Activated T-cell treated with anti-CD3 and anti-CD28 coated beads, Interleukin-2, amount 50 U/mL, for 72 hours (primary cell): ENCODE measurements around the gene RGS10. TPM values are rescaled to one million over a fixed set of nuclear protein-coding genes. Genes with fewer than 3 reads are reported as not detected.
"Not testable (repeated sequence)": the region's sequence is repeated elsewhere in the genome, so short reads cannot be mapped to it uniquely, and the experiment has no call there.

ENCODE experiments used
- ATAC-seq, 2 donors: fragments of 150-1000 bp; cut with Tn5 transposase; replicated peaks in 1 of 2; 2 replicates each; pipeline ENCODE4 v1.10.0; 2021; ENCODE audit warnings: moderate library complexity in 2 of 2, mild to moderate bottlenecking in 1 of 2
- DNase-seq, 2 donors: peaks; one replicate each; pipeline ENCODE4 v3.0.0; 2021 to 2022; ENCODE audit warnings: mixed read lengths in 1 of 2
- H3K27ac Mint-ChIP-seq: one replicate; pipeline ENCODE4 v1.8.0; 2022; ENCODE audit warnings: mild to moderate bottlenecking, moderate library complexity, mixed read lengths
- H3K27me3 Mint-ChIP-seq: one replicate; pipeline ENCODE4 v1.8.0; 2022; ENCODE audit warnings: low read depth, mixed read lengths
- H3K36me3 Mint-ChIP-seq, 2 donors: one replicate each; pipeline ENCODE4 v1.8.0; 2022; ENCODE audit warnings: mixed read lengths in 2 of 2, mild to moderate bottlenecking in 1 of 2; ENCODE audit not compliant: insufficient read depth in 2 of 2
- H3K4me1 Mint-ChIP-seq: one replicate; pipeline ENCODE4 v1.8.0; 2022; ENCODE audit warnings: low read depth, mixed read lengths
- H3K4me3 Mint-ChIP-seq, 2 donors: one replicate each; pipeline ENCODE4 v1.8.0; 2022; ENCODE audit warnings: mild to moderate bottlenecking in 2 of 2, mixed read lengths in 2 of 2, moderate library complexity in 2 of 2
- H3K9me3 Mint-ChIP-seq, 2 donors: one replicate each; pipeline ENCODE4 v1.8.0; 2022; ENCODE audit warnings: mixed read lengths in 2 of 2
- total RNA-seq, 2 donors: library from RNA; stranded (reverse); gene quantifications; one replicate each; pipeline ENCODE4 v1.2.3, GENCODE V29; 2022

Gene RGS10, protein sequence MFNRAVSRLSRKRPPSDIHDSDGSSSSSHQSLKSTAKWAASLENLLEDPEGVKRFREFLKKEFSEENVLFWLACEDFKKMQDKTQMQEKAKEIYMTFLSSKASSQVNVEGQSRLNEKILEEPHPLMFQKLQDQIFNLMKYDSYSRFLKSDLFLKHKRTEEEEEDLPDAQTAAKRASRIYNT
- total RNA-seq, result 100 to 1,000 TPM; 161 to 208 TPM

GRCh38 chr10:119542357-119542987, at the start of gene RGS10:
RGS10 (minus strand) TSS chr10:119542719; CDS start chr10:119542638, 81 bp downstream.
- Mint-ChIP-seq H3K4me1 (peaks cover 47% of the 10 kb centered on the region), H3K36me3 (peaks cover 0 to 3% of the 10 kb centered on the region in 2 donors), H3K27ac (peak within 1 kb of the TSS; percentile 90), H3K9me3 (no peaks in the 10 kb centered on the region), H3K27me3 (no peaks in the 10 kb centered on the region), H3K4me3 (peak within 1 kb of the TSS; percentile 87 to 90)
- peak; percentile 89 to 92 for DNase-seq
- peak; percentile 84 for ATAC-seq

GRCh38 chr10:119588071-119588470, 45.6 kb upstream of the RGS10 start:
- H3K27ac Mint-ChIP-seq, result no peak overlapping the region
- H3K27me3 Mint-ChIP-seq, result no peaks in the 10 kb centered on the region
- H3K4me3 Mint-ChIP-seq, result no peak overlapping the region
- no peaks in the 10 kb centered on the region for H3K9me3 Mint-ChIP-seq
- ATAC-seq (no peak), DNase-seq (no peak)
- H3K4me1 Mint-ChIP-seq, result peaks cover 21% of the 10 kb centered on the region
- peaks cover 2 to 25% of the 10 kb centered on the region in 2 donors for H3K36me3 Mint-ChIP-seq

DNA sequence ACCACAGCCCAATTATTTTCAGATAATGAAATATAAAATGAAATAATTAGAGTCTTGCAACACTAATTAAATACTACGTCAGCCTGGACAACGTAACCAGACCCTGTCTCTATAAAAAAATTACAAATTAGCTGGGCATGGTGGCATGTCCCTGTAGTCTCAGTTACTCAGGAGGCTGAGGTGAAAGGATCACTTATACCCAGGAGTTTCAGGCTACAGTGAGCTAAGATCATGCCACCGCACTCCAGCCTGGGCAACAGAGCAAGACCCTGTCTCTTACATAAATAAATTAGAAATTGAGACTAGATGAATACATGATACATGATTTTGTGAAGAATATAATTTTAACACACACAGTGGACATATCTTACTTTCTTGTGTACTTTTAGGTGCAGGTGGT, 35.8 kb upstream of the RGS10 start:
- H3K36me3 Mint-ChIP-seq, result peaks cover 8 to 34% of the 10 kb centered on the region in 2 donors
- H3K9me3 Mint-ChIP-seq, result no peaks in the 10 kb centered on the region
- DNase-seq (no peak), ATAC-seq (no peak)
- no peak overlapping the region for H3K27ac Mint-ChIP-seq
- H3K4me1 Mint-ChIP-seq, result peaks cover 29% of the 10 kb centered on the region
- no peaks in the 10 kb centered on the region for H3K27me3 Mint-ChIP-seq
- H3K4me3 Mint-ChIP-seq, result no peak overlapping the region

DNA sequence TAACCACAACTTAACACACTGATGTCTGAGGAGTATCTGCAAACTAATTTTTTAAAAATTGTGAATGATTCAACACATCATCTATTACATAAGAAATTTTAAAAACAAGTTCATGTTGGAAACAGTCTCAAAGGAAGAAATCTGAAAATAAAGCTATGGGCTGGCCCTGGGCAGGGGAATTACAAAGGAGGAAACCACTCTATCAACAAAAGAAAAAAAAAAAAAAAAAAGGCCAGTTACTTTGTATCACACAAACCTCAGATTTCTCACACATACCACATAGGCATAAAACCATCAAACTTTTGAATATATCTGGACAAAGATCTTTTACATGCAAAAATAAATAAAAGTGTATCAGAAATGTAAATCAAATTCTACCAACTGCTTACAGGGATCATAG, 33.5 kb upstream of the RGS10 start:
- Mint-ChIP-seq H3K4me1 (peaks cover 29% of the 10 kb centered on the region), H3K9me3 (no peaks in the 10 kb centered on the region), H3K36me3 (peaks cover 8 to 28% of the 10 kb centered on the region in 2 donors), H3K4me3 (no peak overlapping the region), H3K27me3 (no peaks in the 10 kb centered on the region), H3K27ac (peak overlapping the region; percentile 94)
- no peak for DNase-seq
- ATAC-seq, result peak; percentile 40 to 44

DNA sequence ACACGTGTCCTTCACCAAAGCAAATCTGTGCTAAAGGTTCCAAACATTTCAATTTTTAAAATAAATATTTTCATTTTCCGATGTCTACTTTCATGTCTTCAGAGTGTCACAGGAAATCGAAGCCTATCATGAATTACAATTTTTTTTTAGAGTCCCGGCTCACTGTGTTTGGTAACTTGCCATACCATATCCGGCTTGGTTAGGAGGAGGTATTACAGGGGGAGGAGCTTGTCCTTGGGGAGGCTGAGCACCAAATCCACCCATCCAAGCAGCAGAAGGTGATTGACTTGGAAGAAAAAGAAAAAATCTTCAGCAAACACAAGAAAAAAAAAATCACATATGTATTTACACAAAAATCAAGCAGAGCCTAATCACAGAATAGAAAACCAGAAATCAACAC, 33.0 kb upstream of the RGS10 start:
- ATAC-seq (peak; percentile 62 to 82), DNase-seq (peak; percentile 18 to 20)
- H3K36me3 Mint-ChIP-seq, result peaks cover 8 to 28% of the 10 kb centered on the region in 2 donors
- no peaks in the 10 kb centered on the region for H3K9me3 Mint-ChIP-seq
- no peaks in the 10 kb centered on the region for H3K27me3 Mint-ChIP-seq
- peaks cover 29% of the 10 kb centered on the region for H3K4me1 Mint-ChIP-seq
- H3K4me3 Mint-ChIP-seq, result peak overlapping the region; percentile 8 to 68
- peak overlapping the region; percentile 94 for H3K27ac Mint-ChIP-seq

- Mint-ChIP-seq H3K36me3 (no peaks in the 10 kb centered on the region), H3K27me3 (no peaks in the 10 kb centered on the region)
Measured at GRCh38 chr10:119567978-119568377, 25.5 kb upstream of the RGS10 start.

GRCh38 chr10:119562097-119562496, 19.6 kb upstream of the RGS10 start:
- H3K4me3 Mint-ChIP-seq, result no peak overlapping the region
- H3K27ac Mint-ChIP-seq, result no peak overlapping the region
- DNase-seq (no peak), ATAC-seq (no peak)
- H3K4me1 Mint-ChIP-seq, result no peaks in the 10 kb centered on the region
- H3K9me3 Mint-ChIP-seq, result no peaks in the 10 kb centered on the region
- no peaks in the 10 kb centered on the region for H3K27me3 Mint-ChIP-seq
- H3K36me3 Mint-ChIP-seq, result no peaks in the 10 kb centered on the region

More at GRCh38 chr10:119567978-119568377, 25.5 kb upstream of the RGS10 start:
- Mint-ChIP-seq H3K9me3 (no peaks in the 10 kb centered on the region), H3K4me3 (no peak overlapping the region), H3K27ac (no peak overlapping the region), H3K4me1 (no peaks in the 10 kb centered on the region)
- ATAC-seq, result no peak
- no peak for DNase-seq

DNA sequence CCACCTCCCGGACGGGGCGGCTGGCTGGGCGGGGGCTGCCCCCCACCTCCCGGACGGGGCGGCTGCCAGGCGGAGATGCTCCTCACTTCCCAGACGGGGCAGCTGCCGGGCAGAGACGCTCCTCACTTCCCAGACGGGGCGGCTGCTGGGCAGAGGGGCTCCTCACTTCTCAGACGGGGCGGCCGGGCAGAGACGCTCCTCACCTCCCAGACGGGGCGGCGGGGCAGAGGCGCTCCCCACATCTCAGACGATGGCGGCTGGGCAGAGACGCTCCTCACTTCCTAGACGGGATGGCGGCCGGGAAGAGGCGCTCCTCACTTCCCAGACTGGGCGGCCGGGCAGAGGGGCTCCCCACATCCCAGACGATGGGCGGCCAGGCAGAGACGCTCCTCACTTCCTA, 17.0 kb upstream of the RGS10 start:
- not testable (repeated sequence) for H3K9me3 Mint-ChIP-seq, H3K4me1 Mint-ChIP-seq, H3K4me3 Mint-ChIP-seq, H3K27ac Mint-ChIP-seq, H3K27me3 Mint-ChIP-seq, ATAC-seq, H3K36me3 Mint-ChIP-seq, DNase-seq

DNA sequence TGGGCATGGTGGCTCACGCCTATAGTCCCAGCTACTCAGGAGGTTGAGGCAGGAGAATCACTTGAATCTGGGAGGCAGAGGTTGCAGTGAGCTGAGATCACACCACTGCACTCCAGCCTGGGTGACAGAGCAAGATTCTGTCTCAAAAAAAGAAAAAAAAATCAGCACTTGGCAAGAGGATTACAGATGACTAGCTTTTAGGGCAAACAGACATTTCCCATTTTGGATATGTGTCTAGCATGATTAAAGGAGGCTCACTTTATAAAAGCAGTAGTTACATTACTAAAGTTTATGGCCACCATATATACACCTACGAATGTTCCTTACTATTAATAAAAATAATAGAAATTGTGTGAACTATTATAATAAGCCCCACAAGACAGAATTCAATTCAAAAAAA, 13.6 kb upstream of the RGS10 start:
- H3K36me3 Mint-ChIP-seq, H3K4me3 Mint-ChIP-seq, H3K4me1 Mint-ChIP-seq, H3K27me3 Mint-ChIP-seq, H3K27ac Mint-ChIP-seq, ATAC-seq, H3K9me3 Mint-ChIP-seq, DNase-seq: not testable (repeated sequence)

DNA sequence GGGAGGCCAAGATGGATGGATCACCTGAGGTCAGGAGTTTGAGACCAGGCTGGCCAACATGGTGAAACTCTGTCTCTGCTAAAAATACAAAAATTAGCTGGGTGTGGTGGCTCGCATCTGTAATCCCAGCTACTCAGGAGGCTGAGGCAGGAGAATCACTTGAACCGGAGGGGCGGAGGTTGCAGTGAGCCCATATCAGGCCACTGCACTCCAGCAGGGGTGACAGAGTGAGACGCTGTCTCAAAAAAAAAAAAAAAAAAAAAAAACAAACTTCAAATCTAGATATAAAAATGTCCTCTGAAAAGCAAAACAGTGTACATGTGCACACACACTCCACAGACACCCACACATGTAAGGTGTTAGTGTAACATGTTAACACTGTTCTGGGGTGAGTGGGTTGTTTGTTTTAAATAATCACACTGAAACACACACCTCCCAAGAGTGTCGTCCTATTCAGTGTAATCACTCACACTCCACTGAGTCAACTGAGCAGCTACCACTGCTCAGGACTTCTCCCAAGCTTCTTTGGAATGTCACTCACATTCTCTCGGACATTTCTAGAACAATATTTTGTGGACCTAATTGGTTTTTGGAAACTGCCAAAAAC, 12.8 kb upstream of the RGS10 start:
- no peak overlapping the region for H3K4me3 Mint-ChIP-seq
- H3K27ac Mint-ChIP-seq, result no peak overlapping the region
- no peaks in the 10 kb centered on the region for H3K27me3 Mint-ChIP-seq
- H3K4me1 Mint-ChIP-seq, result no peaks in the 10 kb centered on the region
- no peaks in the 10 kb centered on the region for H3K9me3 Mint-ChIP-seq
- H3K36me3 Mint-ChIP-seq, result no peaks in the 10 kb centered on the region
- DNase-seq (no peak), ATAC-seq (no peak)

GRCh38 chr10:119550827-119551226, 8.3 kb upstream of the RGS10 start:
- no peak overlapping the region for H3K4me3 Mint-ChIP-seq
- H3K27me3 Mint-ChIP-seq, result no peaks in the 10 kb centered on the region
- H3K9me3 Mint-ChIP-seq, result no peaks in the 10 kb centered on the region
- H3K4me1 Mint-ChIP-seq, result no peaks in the 10 kb centered on the region
- no peak for ATAC-seq
- H3K27ac Mint-ChIP-seq, result no peak overlapping the region
- no peaks in the 10 kb centered on the region for H3K36me3 Mint-ChIP-seq
- DNase-seq, result no peak

DNA sequence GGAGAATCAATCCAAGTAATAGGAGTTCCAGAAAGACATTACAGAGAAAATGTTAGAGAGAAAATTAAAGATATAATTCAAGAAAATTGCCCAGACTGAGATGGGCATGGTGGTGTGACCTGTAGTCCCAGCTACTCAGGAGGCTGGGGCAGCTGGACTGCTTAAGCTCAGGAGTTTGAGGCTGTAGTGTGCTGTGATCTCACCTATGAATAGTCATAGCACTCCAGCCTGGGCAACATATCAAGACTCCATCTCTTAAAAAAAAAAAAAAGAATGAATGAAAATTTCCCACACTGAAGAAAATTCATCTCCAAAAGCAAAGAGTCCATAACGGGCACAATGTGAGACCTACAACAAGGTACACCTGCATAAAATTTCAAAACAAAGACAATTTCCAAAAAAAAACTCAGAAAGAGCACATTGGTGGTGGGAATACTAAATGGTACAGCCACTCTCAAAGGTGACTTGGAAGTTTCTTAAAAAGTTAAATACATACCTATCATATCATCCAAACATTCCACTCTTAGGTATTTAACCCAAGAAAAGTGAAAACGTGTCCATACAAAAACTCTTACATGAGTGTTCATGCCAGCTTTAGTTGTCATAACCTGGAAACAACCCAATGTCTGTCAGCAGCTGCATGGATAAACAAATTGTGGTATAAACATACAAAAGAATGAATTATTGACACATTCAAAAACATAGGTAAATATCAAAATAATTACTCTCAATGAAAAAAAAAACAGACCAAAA, 6.9 kb upstream of the RGS10 start:
- no peak overlapping the region for H3K27ac Mint-ChIP-seq
- H3K27me3 Mint-ChIP-seq, result no peaks in the 10 kb centered on the region
- DNase-seq (no peak), ATAC-seq (no peak)
- no peaks in the 10 kb centered on the region for H3K4me1 Mint-ChIP-seq
- H3K9me3 Mint-ChIP-seq, result no peaks in the 10 kb centered on the region
- no peak overlapping the region for H3K4me3 Mint-ChIP-seq
- no peaks in the 10 kb centered on the region for H3K36me3 Mint-ChIP-seq

DNA sequence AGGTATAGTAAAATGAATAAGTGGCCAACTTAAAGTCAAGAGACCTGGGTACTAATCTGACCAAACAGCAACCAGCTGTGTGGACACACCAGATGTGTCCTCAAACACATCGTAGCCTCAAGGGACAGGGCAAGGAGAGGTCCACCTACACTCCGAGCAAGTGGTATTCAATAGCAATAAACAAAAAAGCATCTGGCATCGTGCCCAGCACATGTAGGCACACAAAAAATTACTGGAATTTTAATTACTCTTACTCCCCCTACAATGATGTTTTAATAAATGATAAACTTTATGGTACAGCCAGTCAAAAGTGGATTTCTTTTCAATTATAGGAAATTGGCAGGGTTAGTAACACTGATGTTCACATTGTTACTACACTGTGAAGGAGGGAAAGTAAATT, 3.5 kb upstream of the RGS10 start:
- DNase-seq (no peak), ATAC-seq (no peak)
- Mint-ChIP-seq H3K4me3 (no peak overlapping the region), H3K27ac (no peak overlapping the region), H3K4me1 (peaks cover 12% of the 10 kb centered on the region), H3K27me3 (no peaks in the 10 kb centered on the region), H3K9me3 (no peaks in the 10 kb centered on the region), H3K36me3 (peaks cover 0 to 3% of the 10 kb centered on the region in 2 donors)
